ENCODE results near the gene CDKN3.
"Not testable (repeated sequence)": the region's sequence is repeated elsewhere in the genome, so short reads cannot be mapped to it uniquely, and the experiment has no call there.

Gene CDKN3

DNA sequence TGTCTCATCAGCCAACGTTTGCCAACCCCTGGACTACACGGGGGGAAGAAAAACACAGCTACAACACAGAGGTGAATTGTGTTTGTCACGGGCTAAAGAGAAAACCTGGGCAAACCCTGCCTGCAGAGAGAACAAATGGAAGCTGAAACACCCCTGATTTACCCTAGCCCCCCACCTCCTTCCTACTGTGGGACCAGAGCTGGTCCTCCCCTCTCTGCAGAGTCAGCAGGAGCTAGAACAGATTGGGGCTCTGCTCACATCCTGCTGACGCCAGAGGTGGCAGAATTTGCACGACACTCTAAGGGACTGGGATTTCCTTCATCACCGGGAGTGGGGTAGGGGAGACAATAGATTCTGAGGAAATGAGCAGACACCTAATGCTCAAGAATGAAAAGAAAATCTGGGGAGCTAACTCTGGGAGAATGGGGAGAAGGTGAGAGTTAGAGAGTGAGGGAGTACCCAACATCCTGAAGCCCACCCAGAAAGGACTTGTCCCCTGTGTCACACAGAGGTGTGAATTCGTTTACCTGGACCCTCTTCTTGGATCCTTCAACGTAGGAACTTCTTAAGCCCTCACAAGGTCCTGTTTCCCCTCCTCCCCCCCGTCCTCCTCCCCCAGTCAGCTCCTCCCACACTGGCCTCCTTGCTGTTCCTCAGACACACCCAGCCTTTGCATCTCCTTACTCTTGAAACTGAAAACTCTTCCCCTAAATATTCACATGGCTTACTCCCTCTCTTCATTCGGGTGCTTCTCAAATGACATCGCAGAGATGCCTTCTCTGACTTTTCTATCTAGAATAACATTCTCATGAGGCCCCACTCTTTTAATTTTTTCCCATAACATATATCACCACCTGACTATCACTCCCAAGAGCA, 26.2 kb upstream of the CDKN3 start:
- no peak for DNase-seq (ENCODE audit: low read depth in 2 of 2)

DNA sequence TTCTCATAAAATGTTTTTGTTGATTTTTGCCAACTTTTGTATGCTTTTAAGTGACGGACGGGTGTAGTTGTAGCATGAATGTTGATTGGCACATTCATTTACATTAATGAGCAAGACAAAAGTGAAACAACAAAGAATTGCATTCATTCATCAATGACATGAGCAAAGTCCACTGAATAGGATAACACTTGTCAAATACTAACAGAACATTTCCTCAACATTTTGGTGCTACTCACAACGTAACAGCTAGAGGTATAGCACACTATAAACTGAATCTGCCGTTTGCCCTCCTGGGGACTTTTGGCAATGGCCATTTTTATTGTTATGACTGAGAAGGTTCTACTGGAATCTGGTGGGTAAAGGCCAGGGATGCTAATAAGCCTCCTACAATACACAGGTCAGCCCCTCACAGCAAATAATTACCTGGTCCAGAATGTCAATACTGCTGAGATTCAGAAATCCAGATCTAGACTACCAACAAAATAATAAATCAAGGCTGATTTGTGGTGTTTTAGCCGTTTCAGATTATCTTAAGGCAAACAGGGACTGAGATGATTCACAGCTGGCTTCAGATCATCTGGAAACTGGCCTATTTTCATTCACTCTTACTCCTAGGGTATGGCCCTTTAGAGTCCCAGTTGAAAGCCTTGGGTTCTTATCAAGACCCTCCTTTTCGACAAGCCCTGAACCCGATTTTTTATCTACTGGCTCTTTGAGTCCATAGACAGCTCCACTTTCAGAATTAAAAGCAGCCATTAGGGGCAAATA, 22.5 kb upstream of the CDKN3 start:
- no peak for DNase-seq (ENCODE audit: low read depth in 2 of 2)

- DNase-seq (ENCODE audit: low read depth in 2 of 2), result no peak
Observed at GRCh38 chr14:54377501-54377900, 19.3 kb upstream of the CDKN3 start.

- not testable (repeated sequence) for DNase-seq (ENCODE audit: low read depth in 2 of 2)
Observed at GRCh38 chr14:54378893-54379292, 17.9 kb upstream of the CDKN3 start.

GRCh38 chr14:54380558-54380957, 16.2 kb upstream of the CDKN3 start:
- DNase-seq (ENCODE audit: low read depth in 2 of 2), result not testable (repeated sequence)

- DNase-seq (ENCODE audit: low read depth in 2 of 2), result no peak
Observed at GRCh38 chr14:54381821-54382220, 15.0 kb upstream of the CDKN3 start.

DNA sequence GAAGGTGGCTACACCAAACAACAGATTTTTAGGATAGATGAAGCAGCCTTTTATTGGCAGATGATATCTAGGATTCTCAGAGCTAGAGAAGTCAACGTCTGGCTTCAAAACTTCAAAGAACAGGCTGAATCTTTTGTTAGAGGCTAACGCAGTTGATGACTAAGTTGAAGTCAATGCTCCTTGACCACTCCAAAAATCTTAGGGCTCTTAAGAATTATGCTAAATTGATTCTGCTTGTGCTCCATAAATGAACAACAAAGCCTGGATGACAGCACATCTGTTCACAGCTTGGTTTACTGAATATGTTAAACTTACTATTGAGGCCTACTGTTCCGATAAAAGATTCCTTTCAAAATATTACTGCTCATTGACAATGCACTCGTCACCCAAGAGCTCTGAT, 13.0 kb upstream of the CDKN3 start:
- no peak for DNase-seq (ENCODE audit: low read depth in 2 of 2)

- no peak for DNase-seq (ENCODE audit: low read depth in 2 of 2)
Observed at GRCh38 chr14:54385556-54385955, 11.3 kb upstream of the CDKN3 start.

DNA sequence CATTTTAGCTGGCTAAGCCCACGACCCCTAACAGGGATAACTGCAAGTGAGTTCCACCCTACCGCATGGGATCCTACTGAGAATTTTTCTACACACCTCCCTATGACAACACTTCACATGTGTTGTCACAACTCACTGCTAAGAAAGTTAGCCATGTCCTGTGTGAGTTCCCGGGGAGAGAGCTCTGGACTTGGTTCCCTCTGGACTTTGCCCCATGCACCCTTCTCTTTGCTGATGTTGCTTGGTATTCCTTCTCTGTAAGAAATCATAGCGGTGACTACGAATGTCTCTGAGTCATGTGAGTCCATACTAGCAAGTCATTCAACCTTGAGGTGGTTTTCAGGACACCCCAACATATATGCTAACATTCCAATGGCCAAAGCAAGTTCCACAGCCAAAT, 9.5 kb upstream of the CDKN3 start:
- DNase-seq (ENCODE audit: low read depth in 2 of 2), result no peak

- DNase-seq (ENCODE audit: low read depth in 2 of 2), result no peak
Observed at GRCh38 chr14:54392131-54392859, 4.5 kb upstream of the CDKN3 start.

GRCh38 chr14:54392986-54393884, 3.6 kb upstream of the CDKN3 start:
- not testable (repeated sequence) for DNase-seq (ENCODE audit: low read depth in 2 of 2)

- no peak for DNase-seq (ENCODE audit: low read depth in 2 of 2)
Observed at GRCh38 chr14:54394596-54394995, 2.2 kb upstream of the CDKN3 start.

DNA sequence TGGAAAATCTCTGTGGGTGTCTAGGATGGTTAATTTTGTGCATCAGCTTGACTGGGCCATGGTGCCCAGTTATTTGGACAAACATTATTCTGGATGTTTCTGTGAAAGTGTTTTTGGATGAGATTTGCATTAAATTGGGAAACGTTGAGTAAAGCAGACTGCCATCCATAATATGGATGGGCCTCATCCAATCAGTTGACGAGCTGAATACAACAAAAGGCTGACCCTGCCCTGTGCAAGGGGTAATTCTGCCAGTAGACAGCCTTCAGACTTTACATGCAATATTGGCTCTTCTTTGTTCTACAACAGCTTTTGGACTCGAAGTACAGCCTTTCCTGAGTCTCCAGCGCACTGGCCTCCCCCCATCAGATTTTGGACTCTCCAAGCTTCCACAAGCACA, 1.5 kb upstream of the CDKN3 start:
- DNase-seq (ENCODE audit: low read depth in 2 of 2), result no peak

GRCh38 chr14:54395716-54396115, 1.1 kb upstream of the CDKN3 start:
- DNase-seq (ENCODE audit: low read depth in 2 of 2), result no peak

DNA sequence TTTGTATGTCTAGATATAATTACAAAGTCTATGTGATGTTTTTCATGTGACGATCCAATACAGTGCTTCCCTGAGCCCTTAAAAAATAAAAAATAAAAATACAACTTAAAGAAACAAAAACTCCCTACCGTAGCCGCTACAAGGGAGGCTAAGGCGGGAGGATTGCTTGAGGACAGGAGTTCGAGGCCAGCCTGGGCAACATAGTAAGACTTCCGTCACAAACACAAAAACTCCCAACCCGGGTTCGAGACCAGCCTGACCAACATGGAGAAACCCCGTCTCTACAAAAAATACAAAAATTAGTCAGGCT, 669 bp upstream of the CDKN3 start:
- no peak for DNase-seq (ENCODE audit: low read depth in 2 of 2)

- DNase-seq (ENCODE audit: low read depth in 2 of 2), result no peak
Observed at GRCh38 chr14:54399560-54399959, 2.8 kb downstream of the CDKN3 start.

DNA sequence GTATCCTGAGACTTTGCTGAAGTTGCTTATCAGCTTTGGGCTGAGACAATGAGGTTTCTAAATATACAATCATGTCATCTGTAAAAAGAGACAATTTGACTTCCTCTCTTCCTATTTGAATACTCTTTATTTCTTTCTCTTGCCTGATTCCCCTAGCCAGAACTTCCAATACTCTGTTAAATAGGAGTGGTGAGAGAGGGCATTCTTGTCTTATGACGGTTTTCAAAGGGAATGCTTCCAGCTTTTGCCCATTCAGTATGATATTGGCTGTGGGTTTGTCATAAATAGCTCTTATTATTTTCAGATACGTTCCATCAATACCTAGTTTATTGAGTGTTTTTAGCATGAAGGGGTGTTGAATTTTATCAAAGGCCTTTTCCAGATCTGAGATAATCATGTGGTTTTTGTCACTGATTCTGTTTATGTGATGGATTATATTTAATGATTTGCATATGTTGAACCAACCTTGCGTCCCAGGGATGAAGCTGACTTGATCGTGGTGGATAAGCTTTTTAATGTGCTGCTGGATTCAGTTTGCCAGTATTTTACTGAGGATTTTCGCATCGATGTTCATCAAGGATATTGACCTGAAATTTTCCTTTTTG, 6.7 kb downstream of the CDKN3 start:
- peak; percentile 53 to 62 for DNase-seq (ENCODE audit: low read depth in 2 of 2)

DNA sequence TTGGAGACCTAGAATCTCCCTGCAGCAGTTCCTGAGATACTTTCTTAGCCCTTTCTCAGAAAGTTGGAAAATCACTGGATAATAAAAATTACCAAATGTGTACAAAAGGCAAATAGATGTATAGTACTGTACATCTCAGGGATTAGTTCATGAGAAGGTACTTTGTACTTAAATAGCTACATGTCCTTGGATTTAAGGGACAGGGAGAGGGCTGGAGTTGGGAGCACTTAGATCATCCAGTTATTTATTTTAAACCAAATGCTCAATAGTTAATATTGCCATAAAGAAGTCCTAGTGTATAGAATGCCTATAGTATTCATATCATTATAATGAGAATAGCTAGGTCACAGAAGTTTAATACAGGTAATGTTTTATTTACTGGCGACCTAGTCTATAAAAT, 13.4 kb downstream of the CDKN3 start:
- DNase-seq (ENCODE audit: low read depth in 2 of 2), result no peak

GRCh38 chr14:54411371-54411770, 14.6 kb downstream of the CDKN3 start:
- no peak for DNase-seq (ENCODE audit: low read depth in 2 of 2)

DNA sequence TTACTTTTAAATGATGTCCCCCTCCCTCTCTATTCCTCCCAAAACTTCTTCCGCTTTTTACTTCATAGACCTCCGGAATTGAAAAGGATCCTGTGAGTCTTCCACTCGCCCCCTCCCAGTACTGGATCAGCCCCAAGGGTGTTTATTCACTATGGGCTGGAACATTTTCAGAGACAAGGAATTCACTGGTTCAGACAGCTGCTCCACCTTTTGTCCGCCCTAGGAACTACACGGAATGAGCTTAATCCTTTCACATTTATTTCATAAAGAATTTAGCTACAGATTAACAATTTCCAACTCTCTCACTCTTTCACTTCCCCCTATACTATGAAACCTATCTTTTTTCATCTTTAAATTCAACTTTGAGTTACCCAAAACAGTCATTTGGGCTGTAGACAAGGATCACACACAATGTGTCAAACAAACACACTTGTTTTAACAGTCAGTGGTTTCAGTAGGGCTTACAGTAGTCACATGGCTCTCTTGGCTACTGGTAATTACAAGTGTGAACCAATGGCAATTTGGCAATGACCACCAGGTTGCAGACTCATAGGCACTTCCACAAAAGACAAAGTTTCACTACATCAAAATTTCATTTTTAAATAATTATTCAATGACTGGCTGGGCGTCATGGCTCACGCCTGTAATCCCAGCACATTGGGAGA, 23.8 kb downstream of the CDKN3 start:
- DNase-seq (ENCODE audit: low read depth in 2 of 2), result peak in 1 of 2 experiments; percentile 25

- no peak for DNase-seq (ENCODE audit: low read depth in 2 of 2)
Observed at GRCh38 chr14:54423991-54424390, 27.2 kb downstream of the CDKN3 start.
